ENCODE measurements around the gene NAALADL2.

Gene NAALADL2

GRCh38 chr3:175272392-175272791, 413.3 kb downstream of the NAALADL2 start:
- in situ Hi-C loops (cut with HindIII; ENCODE audit: low sequenced_read_pairs): no loop called here
- no peak for DNase-seq (ENCODE audit: low read depth)
- H3K4me3 ChIP-seq (ENCODE audit: low read depth, low read length): no peak overlapping the region
- TF ChIP-seq CTCF (IDR thresholded peaks at IDR 0.05; ENCODE audit: low read depth, low read length, missing control alignments): no peak

DNA sequence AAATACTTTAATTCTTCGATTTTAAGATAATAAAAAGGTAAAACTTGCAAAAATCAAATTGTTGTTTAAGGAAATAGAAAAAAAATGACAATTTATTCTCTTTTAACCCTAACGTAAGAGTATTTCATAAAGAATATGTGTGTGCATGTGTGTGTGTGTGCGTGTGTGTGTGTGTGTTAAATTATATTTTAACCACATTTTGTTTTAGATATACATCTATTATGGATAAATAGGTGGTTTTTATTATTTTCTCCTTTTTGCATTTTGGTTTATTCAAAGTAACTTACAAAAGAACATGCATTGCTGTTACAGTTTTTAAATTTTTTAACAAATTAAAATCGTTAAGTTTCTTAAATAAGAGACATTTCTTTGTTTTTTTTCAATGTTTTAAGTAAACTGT, 414.4 kb downstream of the NAALADL2 start:
- in situ Hi-C loops (cut with HindIII; ENCODE audit: low sequenced_read_pairs): no loop called here
- TF ChIP-seq CTCF (IDR thresholded peaks at IDR 0.05; ENCODE audit: low read depth, low read length, missing control alignments): no peak
- no peak for DNase-seq (ENCODE audit: low read depth)
- H3K4me3 ChIP-seq (ENCODE audit: low read depth, low read length): no peak overlapping the region

DNA sequence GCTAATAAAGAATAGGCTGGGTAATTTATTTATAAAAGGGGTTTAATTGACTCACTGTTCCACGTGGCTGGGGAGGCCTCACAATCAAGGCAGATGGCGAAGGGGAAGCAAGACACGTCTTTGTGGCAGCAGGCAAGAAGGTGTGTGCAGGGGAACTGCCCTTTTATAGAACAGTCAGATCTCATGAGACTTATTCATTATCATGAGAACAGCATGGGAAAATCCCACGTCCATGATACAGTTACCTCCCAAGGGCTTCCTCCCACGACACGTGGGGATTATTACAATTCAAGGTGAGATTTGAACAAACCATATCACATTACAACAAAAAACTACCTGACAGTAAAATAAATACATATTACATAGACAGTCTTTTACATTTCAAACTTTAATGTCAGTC, 414.9 kb downstream of the NAALADL2 start:
- DNase-seq (ENCODE audit: low read depth): no peak
- in situ Hi-C loops (cut with HindIII; ENCODE audit: low sequenced_read_pairs): no loop called here
- TF ChIP-seq CTCF (IDR thresholded peaks at IDR 0.05; ENCODE audit: low read depth, low read length, missing control alignments): no peak
- H3K4me3 ChIP-seq (ENCODE audit: low read depth, low read length): no peak overlapping the region

GRCh38 chr3:175274474-175275218, 415.5 kb downstream of the NAALADL2 start:
- H3K4me3 ChIP-seq (ENCODE audit: low read depth, low read length): no peak overlapping the region
- no peak for DNase-seq (ENCODE audit: low read depth)
- TF ChIP-seq CTCF (IDR thresholded peaks at IDR 0.05; ENCODE audit: low read depth, low read length, missing control alignments): no peak
- in situ Hi-C loops (cut with HindIII; ENCODE audit: low sequenced_read_pairs): no loop called here

DNA sequence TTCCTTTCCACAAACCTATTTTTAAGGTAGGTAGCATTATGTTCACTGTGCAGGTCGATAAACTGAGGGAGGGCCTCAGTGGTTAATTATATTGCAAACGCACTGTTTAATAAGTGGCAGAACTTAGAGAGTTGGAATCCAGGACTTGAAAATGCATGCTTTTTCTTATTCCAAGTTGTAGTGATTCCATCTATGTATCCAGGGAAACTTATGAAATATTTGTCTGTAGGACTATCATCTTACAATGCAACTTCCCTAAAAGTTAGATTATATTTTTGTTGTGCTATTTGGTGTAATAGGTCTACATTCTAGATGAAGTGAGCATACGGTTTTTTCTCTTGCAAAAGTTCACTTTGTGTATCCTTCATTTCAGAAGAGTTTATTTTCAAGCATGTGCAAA, 419.5 kb downstream of the NAALADL2 start:
- no peak for TF ChIP-seq CTCF (IDR thresholded peaks at IDR 0.05; ENCODE audit: low read depth, low read length, missing control alignments)

GRCh38 chr3:175279457-175279856, 420.3 kb downstream of the NAALADL2 start:
- in situ Hi-C loops (cut with HindIII; ENCODE audit: low sequenced_read_pairs): no loop called here
- no peak for DNase-seq (ENCODE audit: low read depth)
- no peak overlapping the region for H3K4me3 ChIP-seq (ENCODE audit: low read depth, low read length)
- no peak for TF ChIP-seq CTCF (IDR thresholded peaks at IDR 0.05; ENCODE audit: low read depth, low read length, missing control alignments)

More for the DNA sequence above, 419.5 kb downstream of the NAALADL2 start:
- no peak overlapping the region for H3K4me3 ChIP-seq (ENCODE audit: low read depth, low read length)
- DNase-seq (ENCODE audit: low read depth): no peak
- in situ Hi-C loops (cut with HindIII; ENCODE audit: low sequenced_read_pairs): no loop called here

All from astrocyte of the cerebellum (primary cell).